ENCODE results near the gene COMMD8. TPM values are rescaled to one million over a fixed set of nuclear protein-coding genes. Genes with fewer than 3 reads are reported as not detected.

Gene COMMD8
- total RNA-seq, 1 experiment from 2014 or later = 10.9 TPM

DNA sequence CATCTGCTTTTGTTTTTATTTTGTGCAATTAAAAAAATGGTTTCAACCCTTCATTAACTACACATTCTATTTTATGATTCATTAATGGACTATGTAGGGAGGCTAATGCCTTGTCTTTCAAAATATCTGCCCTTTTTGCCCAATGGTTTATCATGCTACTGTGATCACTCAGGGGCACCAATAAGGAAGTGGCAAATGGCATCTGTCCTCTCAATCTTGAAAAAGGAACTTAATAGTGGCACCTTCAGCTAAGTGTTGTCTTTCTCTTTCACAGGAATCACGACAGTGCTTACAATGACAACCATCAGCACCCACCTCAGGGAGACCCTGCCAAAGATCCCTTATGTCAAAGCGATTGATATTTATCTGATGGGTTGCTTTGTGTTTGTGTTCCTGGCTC lies 57.1 kb downstream of the COMMD8 start:
- Histone ChIP-seq H3K27me3 (ENCODE audit: insufficient read depth, low read length) (no peaks in the 10 kb centered on the region), H4K8ac (replicated peaks; ENCODE audit: insufficient read length, low read depth, low read length) (no peak overlapping the region), H3K18ac (ENCODE audit: insufficient read length, low read depth, low read length) (no peak overlapping the region), H3K56ac (ENCODE audit: insufficient read length, low read depth, low read length) (no peak overlapping the region), H2BK15ac (ENCODE audit: low read depth, low read length) (no peak overlapping the region), H4K20me1 (ENCODE audit: control insufficient read depth, insufficient read depth, insufficient read length) (no peaks in the 10 kb centered on the region), H3K79me2 (ENCODE audit: insufficient read depth, low read length) (no peaks in the 10 kb centered on the region), H2BK20ac (ENCODE audit: low read depth, low read length, poor library complexity, severe bottlenecking) (no peak overlapping the region), H3K4ac (ENCODE audit: low read depth, low read length) (no peak overlapping the region), H4K91ac (ENCODE audit: insufficient read length, low read depth, low read length) (no peak overlapping the region), H2BK5ac (ENCODE audit: insufficient read length, low read length) (no peak overlapping the region), H3K14ac (ENCODE audit: insufficient read depth, low read length) (no peak overlapping the region), H2BK120ac (ENCODE audit: low read depth, low read length, poor library complexity, severe bottlenecking) (no peak overlapping the region), H2BK12ac (ENCODE audit: insufficient read length, low read depth, low read length) (no peak overlapping the region), H3K4me2 (ENCODE audit: insufficient read depth, insufficient read length, low read length) (no peak overlapping the region), H3K4me1 (ENCODE audit: insufficient read depth, low read length) (no peaks in the 10 kb centered on the region), H3K9ac (ENCODE audit: extremely low read depth, insufficient read length, low read length) (no peak overlapping the region), H3K23ac (ENCODE audit: insufficient read length, low read depth, low read length) (no peak overlapping the region), H4K5ac (ENCODE audit: insufficient read length, low read depth, low read length) (no peak overlapping the region), H3K23me2 (ENCODE audit: insufficient read length, low read depth, low read length, poor library complexity, severe bottlenecking) (no peaks in the 10 kb centered on the region), H2AK5ac (ENCODE audit: insufficient read length, low read length) (no peak overlapping the region), H3K79me1 (ENCODE audit: insufficient read depth, low read depth, low read length, poor library complexity, severe bottlenecking) (no peaks in the 10 kb centered on the region), H3T11ph (ENCODE audit: low read length) (no peak overlapping the region), H2AFZ (ENCODE audit: low read length) (no peak overlapping the region), H3K9me3 (ENCODE audit: control insufficient read depth, low read depth, low read length) (no peaks in the 10 kb centered on the region), H3K27ac (ENCODE audit: insufficient read length, low read depth, low read length) (no peak overlapping the region)
- no peak overlapping the region for H3K4me3 Mint-ChIP-seq
- WGBS (ENCODE audit: extremely low coverage, insufficient read length, low lambda C conversion rate) = no CpG with 5 or more reads among the region's 2 CpGs
- H3K27me3 Mint-ChIP-seq (ENCODE audit: low read depth) = no peaks in the 10 kb centered on the region
- DNase-seq = no peak
- H3K27ac Mint-ChIP-seq = no peak overlapping the region
- TF ChIP-seq, protein P1, sequence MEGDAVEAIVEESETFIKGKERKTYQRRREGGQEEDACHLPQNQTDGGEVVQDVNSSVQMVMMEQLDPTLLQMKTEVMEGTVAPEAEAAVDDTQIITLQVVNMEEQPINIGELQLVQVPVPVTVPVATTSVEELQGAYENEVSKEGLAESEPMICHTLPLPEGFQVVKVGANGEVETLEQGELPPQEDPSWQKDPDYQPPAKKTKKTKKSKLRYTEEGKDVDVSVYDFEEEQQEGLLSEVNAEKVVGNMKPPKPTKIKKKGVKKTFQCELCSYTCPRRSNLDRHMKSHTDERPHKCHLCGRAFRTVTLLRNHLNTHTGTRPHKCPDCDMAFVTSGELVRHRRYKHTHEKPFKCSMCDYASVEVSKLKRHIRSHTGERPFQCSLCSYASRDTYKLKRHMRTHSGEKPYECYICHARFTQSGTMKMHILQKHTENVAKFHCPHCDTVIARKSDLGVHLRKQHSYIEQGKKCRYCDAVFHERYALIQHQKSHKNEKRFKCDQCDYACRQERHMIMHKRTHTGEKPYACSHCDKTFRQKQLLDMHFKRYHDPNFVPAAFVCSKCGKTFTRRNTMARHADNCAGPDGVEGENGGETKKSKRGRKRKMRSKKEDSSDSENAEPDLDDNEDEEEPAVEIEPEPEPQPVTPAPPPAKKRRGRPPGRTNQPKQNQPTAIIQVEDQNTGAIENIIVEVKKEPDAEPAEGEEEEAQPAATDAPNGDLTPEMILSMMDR (conservative IDR thresholded peaks at IDR 0.05) = no peak
- H3K4me1 Mint-ChIP-seq = 0 out of 4 replicates have a peak, but pooled peaks cover 3 to 4% of the 10 kb centered on the region in 2 experiments
- no peaks in the 10 kb centered on the region for H3K36me3 Mint-ChIP-seq (ENCODE audit: insufficient read depth in 1 of 3, low read depth in 3 of 3)
- H3K9me3 Mint-ChIP-seq = no peaks in the 10 kb centered on the region

Other genes starting within 250 kb of the COMMD8 start
- 3.8 and 3.9 TPM in 2 replicates for gene ATP10D, start 21.6 kb upstream of the COMMD8 start, total RNA-seq (2021)

Measured in H9 (cell line).